Ishikawa (cell line): ENCODE data around the gene NIM1K.

Experiments
- EGR1 ChIP-seq: IDR thresholded peaks from 2 replicates; pipeline ENCODE4 v1.6.1; 2012
- FOXM1 ChIP-seq: IDR thresholded peaks from 2 replicates; pipeline ENCODE4 v1.6.1; 2012; ENCODE audit warnings: low read depth, borderline replicate concordance
- NFIC ChIP-seq: IDR thresholded peaks from 2 replicates; pipeline ENCODE4 v1.6.1; 2012
- REST ChIP-seq: IDR thresholded peaks from 2 replicates; pipeline ENCODE4 v1.6.1; 2012; ENCODE audit warnings: low read depth, mild to moderate bottlenecking
- TAF1 ChIP-seq: IDR thresholded peaks from 2 replicates; pipeline ENCODE4 v1.6.1; 2012; ENCODE audit warnings: low read depth, mild to moderate bottlenecking

DNA sequence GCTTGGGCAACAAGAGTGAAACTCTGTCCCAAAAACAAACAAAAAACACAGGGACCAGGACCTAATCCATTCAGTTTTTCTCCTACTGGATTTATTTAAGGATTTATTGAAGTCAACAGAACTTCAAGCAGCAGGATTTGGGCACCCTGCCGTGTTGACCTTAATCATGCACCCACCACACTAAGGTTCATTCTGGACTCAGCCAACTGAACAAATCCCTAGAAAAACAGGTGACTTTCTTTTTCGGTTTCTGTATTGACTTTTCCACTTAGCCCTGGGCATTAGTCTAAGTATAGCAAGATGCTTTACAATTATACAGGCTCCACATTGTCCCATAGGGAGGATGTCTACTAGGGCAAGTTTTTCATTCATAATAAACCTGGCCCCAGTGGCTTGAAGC, 41.3 kb upstream of the NIM1K start:
- no peak for TF ChIP-seq TAF1
- no peak for TF ChIP-seq NFIC
- no peak for TF ChIP-seq REST
- TF ChIP-seq EGR1: no peak
- no peak for TF ChIP-seq FOXM1
